ENCODE data around the gene NKIRAS2.

Gene NKIRAS2

DNA sequence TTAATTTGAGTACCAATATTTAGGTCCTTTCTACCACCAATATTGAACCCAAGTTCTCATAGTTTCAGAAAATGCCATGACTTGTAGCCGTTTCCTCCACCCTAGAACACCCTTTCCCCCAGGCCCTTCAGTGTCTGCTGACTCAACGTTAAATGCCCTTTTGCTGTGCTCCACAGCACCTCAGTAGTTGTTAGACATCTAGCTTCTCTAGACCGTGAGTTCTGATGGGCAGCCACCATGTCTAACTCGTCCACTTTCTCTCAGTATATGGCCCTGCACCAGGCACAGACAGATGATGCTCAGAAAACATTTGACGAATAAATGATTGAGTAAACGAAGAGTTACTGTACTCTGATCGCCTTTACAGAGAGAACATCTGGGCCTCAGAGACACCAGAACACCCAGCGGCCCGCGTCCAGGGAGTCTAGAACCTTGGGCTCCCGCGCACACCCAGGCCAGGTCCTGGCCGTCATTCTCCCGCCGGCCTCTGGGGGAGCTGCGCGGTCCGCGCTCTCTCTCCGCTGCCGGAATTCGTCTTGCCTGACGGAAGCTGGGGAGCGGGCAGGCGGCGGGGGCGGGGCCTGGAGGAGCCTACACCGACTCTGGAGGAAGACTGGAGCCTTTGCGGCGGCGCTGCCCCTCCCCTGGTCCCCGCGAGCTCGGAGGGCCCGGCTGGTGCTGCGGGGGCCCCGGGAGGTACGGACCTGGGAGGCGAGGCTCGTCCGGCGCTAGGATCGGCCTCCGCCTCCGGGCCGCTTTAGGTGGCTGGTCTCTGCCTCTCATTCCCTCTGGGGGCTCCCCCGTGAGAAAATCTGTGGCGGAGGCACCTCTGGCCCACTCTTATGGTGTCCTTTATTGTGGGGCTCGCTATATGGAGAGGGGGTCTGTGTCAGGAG is at the start of gene NKIRAS2:
TSS of gene NKIRAS2 (plus strand) at position 582 of the 896 bp plus-strand sequence. CDS start 1,488 bp downstream, outside the sequence.
- no peak for DNase-seq (ENCODE audit: low read depth, low spot score)

DNA sequence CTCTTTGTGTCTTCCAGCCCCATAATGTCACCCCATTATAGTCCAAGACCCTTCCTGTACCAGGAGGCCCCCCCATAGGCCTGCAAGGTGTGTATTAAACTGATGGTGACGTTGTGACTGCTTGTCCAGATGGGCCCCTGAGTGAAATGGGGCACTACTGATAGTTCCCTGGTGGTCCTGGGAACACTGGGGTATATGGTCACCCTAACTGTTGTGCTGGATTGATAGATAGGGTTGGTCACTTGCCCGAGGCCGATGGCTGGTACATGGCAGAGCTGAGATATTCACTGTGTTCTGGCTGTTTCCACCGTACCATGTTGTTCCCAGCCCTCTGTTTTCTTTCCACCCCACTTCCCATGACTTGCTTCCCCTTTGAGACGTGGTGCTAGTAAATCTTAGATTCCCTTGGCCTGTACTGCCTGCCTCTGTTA is 49.0 kb upstream of the NKIRAS2 start:
- DNase-seq (ENCODE audit: low read depth, low spot score): no peak

DNA sequence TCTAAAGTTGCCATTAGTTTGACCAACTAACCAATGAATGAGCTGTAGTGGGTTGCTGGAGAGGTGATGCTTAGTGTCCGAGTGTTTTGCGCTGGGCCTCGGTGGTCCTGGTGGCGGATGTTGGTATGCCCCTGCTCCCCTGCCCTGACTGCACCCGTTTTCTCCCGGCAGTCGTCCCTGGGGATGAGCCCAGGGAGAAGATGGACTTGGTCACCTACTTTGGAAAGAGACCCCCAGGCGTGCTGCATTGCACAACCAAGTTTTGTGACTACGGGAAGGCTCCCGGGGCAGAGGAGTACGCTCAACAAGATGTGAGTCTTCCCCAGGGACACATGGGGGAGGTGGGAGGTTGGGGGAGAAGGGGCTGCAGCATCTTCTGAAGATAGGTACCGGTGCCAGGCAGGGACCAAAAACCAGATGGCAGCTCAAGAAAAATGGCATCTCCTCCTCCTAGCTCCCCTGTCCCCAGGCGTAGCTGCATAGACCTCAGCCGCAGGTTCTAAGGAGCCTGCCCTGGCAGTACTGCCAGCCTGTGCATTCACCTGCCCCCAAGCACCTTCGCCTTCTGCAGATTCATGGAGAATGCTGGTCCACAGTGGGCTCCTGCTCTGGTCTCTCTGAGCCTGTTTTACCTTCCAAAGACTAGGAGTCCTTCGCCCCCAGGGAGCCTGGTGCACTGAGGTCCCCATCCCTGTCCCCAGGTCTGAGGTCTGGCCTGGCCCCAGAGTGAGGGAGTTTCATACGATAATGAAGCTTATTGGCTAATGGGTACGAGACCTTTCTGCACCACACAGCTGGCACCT is 48.0 kb upstream of the NKIRAS2 start:
- no peak for DNase-seq (ENCODE audit: low read depth, low spot score)

GRCh38 chr17:41972571-41973407 is 47.1 kb upstream of the NKIRAS2 start:
- no peak for DNase-seq (ENCODE audit: low read depth, low spot score)

DNA sequence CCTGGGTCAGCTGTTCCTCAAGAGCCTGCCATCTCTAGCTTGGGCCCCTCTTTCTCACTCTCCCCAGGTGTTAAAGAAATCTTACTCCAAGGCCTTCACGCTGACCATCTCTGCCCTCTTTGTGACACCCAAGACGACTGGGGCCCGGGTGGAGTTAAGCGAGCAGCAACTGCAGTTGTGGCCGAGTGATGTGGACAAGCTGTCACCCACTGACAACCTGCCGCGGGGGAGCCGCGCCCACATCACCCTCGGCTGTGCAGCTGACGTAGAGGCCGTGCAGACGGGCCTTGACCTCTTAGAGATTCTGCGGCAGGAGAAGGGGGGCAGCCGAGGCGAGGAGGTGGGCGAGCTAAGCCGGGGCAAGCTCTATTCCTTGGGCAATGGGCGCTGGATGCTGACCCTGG is 46.5 kb upstream of the NKIRAS2 start:
- DNase-seq (ENCODE audit: low read depth, low spot score): no peak

GRCh38 chr17:41974031-41974430 is 45.9 kb upstream of the NKIRAS2 start:
- no peak for DNase-seq (ENCODE audit: low read depth, low spot score)

DNA sequence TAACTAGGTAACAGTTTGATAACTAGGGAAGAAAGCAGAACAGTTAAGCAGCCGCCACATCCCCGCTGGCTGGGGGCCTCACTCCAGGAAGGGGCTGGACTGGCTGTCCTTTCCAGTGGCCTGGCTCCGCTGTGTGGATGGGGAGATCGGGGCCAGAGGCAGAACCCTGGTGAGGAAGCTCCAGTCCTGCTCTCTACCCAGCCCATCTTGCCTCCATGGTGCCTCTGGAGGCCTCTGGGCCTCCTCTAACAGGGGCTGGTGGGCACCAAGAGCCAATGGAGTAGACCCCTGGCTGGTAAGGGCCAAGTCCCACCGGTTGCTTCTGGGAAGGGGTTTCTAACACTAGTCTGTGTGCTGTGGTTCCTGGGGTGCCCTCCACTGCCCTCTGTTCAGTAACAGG is 45.2 kb upstream of the NKIRAS2 start:
- no peak for DNase-seq (ENCODE audit: low read depth, low spot score)

- DNase-seq (ENCODE audit: low read depth, low spot score): no peak
Measured at GRCh38 chr17:41975099-41976083, 44.5 kb upstream of the NKIRAS2 start.

DNA sequence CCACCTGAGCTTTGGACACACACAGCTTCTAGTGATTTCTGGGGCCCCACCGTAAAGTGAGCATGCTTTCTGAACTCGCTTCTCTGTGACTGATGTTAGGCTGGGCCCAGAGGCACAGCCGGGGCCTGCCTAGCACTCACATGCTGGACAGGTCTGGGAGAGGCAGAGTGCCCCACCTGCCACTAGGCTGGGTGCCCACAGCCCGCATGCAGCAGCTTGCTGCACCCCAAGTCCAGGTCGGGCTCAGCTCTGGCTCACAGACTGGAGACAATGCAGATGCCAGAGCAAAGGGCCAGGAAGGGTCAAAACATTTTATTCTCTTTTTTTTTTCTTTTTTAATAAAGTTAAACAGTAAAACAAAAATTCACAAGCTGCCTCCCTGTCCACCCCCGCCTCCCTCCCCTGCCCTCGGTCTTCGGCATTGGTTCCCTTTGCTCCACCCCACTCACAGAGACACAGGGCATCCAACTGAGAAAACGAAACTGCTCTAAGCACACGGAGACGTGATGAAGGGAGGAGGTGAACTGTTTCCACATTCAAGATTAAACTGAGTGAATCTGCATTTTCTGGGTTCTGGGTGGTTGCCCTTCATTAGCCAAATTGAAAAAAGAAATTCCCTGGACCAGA is 43.6 kb upstream of the NKIRAS2 start:
- DNase-seq (ENCODE audit: low read depth, low spot score): no peak

- DNase-seq (ENCODE audit: low read depth, low spot score): no peak
Measured at GRCh38 chr17:41977991-41978390, 41.9 kb upstream of the NKIRAS2 start.

DNA sequence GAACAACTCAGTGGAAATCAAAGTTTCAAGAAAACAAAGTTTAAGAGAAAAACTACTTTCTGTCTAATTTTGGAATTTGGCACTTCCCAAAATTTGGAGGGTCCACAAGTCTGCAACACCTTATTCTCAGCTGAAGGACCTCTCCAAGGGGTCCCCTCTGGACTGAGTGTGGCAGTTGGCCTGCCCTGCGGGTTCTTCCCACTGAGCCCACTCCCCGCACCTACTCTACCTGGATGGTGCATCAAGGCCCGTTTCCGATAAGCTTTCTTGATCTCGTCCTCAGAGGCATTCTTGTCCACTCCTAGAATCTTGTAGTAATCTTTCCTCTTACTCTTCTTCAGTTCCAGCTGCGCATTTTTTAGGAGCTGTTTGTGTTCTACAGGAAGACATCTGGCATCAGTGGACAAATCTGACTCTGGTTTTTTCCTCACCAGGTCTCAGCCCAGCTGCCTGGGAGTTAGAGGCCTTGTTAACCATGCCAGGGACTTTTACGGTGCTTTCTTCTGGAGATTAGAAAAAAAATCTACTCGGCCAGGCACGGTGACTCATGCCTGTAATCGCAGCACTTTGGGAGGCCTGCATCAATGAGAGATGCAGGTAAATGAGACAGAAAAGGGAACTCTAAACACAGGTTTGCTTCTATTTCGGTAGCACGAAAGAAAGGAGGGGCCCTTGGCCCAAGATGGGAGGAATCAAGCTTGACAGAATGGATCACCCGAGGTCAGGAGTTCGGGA is 37.7 kb upstream of the NKIRAS2 start:
- DNase-seq (ENCODE audit: low read depth, low spot score): no peak

- no peak for DNase-seq (ENCODE audit: low read depth, low spot score)
Measured at GRCh38 chr17:41984454-41984853, 35.4 kb upstream of the NKIRAS2 start.

DNA sequence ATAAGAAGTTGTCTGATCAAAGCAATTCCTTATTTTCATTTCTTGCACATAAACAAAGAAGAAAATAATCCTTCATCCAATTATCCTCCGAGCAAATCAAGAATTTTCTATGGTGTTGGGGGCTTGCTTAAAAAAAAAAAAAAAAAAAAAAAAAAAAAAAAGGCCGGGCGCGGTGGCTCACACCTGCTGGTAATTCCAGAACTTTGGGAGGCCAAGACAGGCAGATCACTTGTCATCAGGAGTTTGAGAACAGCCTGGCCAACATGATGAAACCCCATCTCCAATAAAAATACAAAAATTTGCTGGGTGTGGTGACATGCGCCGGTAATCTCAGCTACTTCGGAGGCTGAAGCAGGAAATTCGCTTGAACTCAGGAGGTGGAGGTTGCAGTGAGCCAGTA is 34.0 kb upstream of the NKIRAS2 start:
- no peak for DNase-seq (ENCODE audit: low read depth, low spot score)

GRCh38 chr17:41986634-41987033 is 33.3 kb upstream of the NKIRAS2 start:
- no peak for DNase-seq (ENCODE audit: low read depth, low spot score)

GRCh38 chr17:41987642-41988041 is 32.2 kb upstream of the NKIRAS2 start:
- DNase-seq (ENCODE audit: low read depth, low spot score): no peak

DNA sequence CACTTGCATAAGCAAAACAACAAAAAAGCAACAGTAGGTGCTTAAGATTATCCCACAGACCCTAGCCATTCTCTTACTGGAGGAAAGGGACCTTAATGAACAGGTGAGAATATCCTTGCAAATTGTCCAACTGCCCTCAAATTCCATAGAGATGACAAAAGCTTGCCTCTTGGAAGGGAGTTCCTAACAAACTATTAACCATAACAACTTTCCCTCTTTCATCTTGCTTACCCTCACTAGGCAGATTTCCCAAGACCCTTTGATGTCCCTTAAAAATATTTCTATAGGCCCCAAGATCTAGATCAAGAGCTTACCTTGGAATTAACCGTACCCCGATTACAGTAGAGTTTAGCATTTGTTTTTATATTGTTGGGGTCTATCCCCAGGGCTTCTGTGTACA is 31.5 kb upstream of the NKIRAS2 start:
- no peak for DNase-seq (ENCODE audit: low read depth, low spot score)

DNA sequence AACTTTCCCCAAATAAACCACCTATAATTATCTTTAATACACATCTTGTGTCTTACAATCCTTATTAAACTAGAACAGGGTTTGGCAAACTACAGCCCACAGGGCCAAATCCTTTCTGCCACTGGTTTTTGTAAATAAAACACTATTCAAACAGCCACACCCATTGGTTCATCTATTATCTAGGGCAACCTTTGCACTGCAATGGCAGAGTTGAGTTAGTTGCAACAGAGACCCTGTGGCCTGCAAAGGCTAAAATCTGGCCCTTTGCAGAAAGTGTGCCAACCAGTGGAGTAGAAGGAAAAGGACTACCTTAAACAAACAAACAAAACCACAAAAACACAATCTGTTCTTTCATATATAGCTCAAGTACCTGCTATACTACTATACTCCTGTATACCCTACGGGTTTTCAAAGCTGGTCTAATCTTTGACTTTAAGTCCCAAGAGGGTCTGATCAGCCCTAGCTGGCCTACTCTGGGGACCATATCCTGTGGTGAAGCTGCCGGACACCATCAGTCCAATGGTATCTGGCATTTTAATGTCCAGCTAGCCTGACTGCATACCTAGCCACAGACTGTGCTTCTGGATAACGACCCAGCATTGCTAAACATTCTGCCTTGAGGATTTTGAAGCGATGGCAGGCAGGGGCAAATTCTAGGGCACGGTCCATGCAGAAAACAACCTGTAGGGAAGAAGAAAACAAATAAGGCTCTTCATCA is 30.0 kb upstream of the NKIRAS2 start:
- no peak for DNase-seq (ENCODE audit: low read depth, low spot score)

GRCh38 chr17:41992576-41992975 is 27.3 kb upstream of the NKIRAS2 start:
- DNase-seq (ENCODE audit: low read depth, low spot score): no peak

DNA sequence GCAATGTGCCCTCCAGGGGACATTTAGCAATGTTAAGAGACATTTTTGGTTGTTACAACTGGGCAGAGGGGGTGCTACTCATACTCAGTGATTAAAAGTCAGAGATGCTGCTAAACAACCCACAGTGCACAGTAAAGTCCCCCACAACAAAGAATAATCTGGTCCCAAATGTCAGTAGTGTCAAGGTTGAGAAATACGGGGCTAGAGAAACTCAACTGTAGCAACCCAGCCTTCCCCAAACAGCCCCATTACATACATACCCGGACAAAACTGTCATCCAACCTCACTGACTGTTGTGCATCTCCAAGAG is 23.1 kb upstream of the NKIRAS2 start:
- DNase-seq (ENCODE audit: low read depth, low spot score): no peak

All from iPS DF 19.7 (cell line).